Caco-2 (cell line): ENCODE measurements around the gene TMC7. TPM values are rescaled to one million over a fixed set of nuclear protein-coding genes. Genes with fewer than 3 reads are reported as not detected.

ENCODE experiments used
- BruUV-seq: library from RNA; stranded (reverse); fragments of 400-500 nt; replicated peaks from 2 replicates; lab custom pipeline; 2021; lab: Mats Ljungman, UMichigan
- CTCF ChIA-PET: fragments of 300-600 bp; sonication (Branson Sonifier 250); formaldehyde crosslinking; loops from one replicate; lab custom pipeline; 2022; ENCODE audit warnings: antibody characterized with exemption; lab: Charles Lee
- POLR2A ChIA-PET: fragments of 300-600 bp; sonication (Branson Sonifier 250); formaldehyde crosslinking; loops from one replicate; lab custom pipeline; 2022; ENCODE audit warnings: antibody characterized with exemption; lab: Charles Lee
- DNase-seq, 2 experiments: peaks; one replicate each; pipeline versions ENCODE4 v3.0.0 to v3.0.0-alpha.2; 2020 to 2022
- H3K27me3 ChIP-seq: replicated peaks from 2 replicates; pipeline ENCODE4 v1.6.0; 2011; ENCODE audit warnings: low read length; ENCODE audit not compliant: control insufficient read depth, insufficient read depth
- H3K36me3 ChIP-seq: 2 replicates; pipeline ENCODE4 v1.5.1; 2011; ENCODE audit warnings: low read length; ENCODE audit not compliant: control insufficient read depth, insufficient read depth
- H3K4me1 ChIP-seq: fragments of 250-450 bp; sonication (Bioruptor Pico); 2 replicates; pipeline ENCODE4 v1.5.1; 2020; ENCODE audit warnings: mild to moderate bottlenecking
- H3K4me3 ChIP-seq: 2 replicates; pipeline ENCODE4 v1.5.1; 2011; ENCODE audit warnings: low read depth, mild to moderate bottlenecking, control low read depth, low read length
- H3K9me3 ChIP-seq: fragments of 250-450 bp; sonication (Bioruptor Pico); 2 replicates; pipeline ENCODE4 v1.5.1; 2020; ENCODE audit warnings: mild to moderate bottlenecking, moderate library complexity
- H3K27ac Mint-ChIP-seq: one replicate; pipeline ENCODE4 v1.8.0; 2022; ENCODE audit warnings: mixed read lengths; ENCODE audit not compliant: unreplicated experiment
- H3K27me3 Mint-ChIP-seq: one replicate; pipeline ENCODE4 v1.8.0; 2022; ENCODE audit warnings: mixed read lengths; ENCODE audit not compliant: insufficient read depth, unreplicated experiment
- H3K36me3 Mint-ChIP-seq: one replicate; pipeline ENCODE4 v1.8.0; 2022; ENCODE audit warnings: mild to moderate bottlenecking, mixed read lengths; ENCODE audit not compliant: insufficient read depth, unreplicated experiment
- H3K4me1 Mint-ChIP-seq: one replicate; pipeline ENCODE4 v1.8.0; 2022; ENCODE audit warnings: low read depth, mixed read lengths; ENCODE audit not compliant: unreplicated experiment
- H3K4me3 Mint-ChIP-seq: one replicate; pipeline ENCODE4 v1.8.0; 2022; ENCODE audit warnings: mild to moderate bottlenecking, moderate library complexity, mixed read lengths; ENCODE audit not compliant: unreplicated experiment
- H3K9me3 Mint-ChIP-seq: one replicate; pipeline ENCODE4 v1.8.0; 2022; ENCODE audit warnings: mixed read lengths; ENCODE audit not compliant: unreplicated experiment
- CTCF ChIP-seq, 2 experiments: fragments of 200-600 bp in 1 of 2; IDR thresholded peaks; 1 replicate in 1 of 2; 2 replicates in 1 of 2; pipeline versions ENCODE4 v1.5.1 to v1.8.0; 2011 to 2022; ENCODE audit warnings: antibody characterized with exemption in 1 of 2, control low read depth in 1 of 2, inconsistent platforms in 1 of 2, low read depth in 1 of 2, low read length in 1 of 2, mild to moderate bottlenecking in 1 of 2, moderate library complexity in 1 of 2; ENCODE audit not compliant: insufficient read depth in 1 of 2, severe bottlenecking in 1 of 2, unreplicated experiment in 1 of 2
- intact Hi-C: fragments of 100-400 bp; cut with micrococcal nuclease; formaldehyde crosslinking; loops from one replicate; pipeline ENCODE4 v1.10.0; 2022; ENCODE audit not compliant: unreplicated experiment
- total RNA-seq: library from RNA; stranded (reverse); gene quantifications from 2 replicates; pipeline ENCODE4 v1.2.3, GENCODE V29; 2022

The TMC7 gene
- total RNA-seq, 1 experiment from 2014 or later, result 4.0 TPM

- no peaks in the 10 kb centered on the region; the same call in 1 of the 2 replicates for H3K9me3 ChIP-seq
- Mint-ChIP-seq H3K27me3 (no peaks in the 10 kb centered on the region), H3K27ac (peak overlapping the region; percentile 86), H3K36me3 (no peaks in the 10 kb centered on the region), H3K9me3 (no peaks in the 10 kb centered on the region), H3K4me3 (peak overlapping the region; percentile 85), H3K4me1 (no peaks in the 10 kb centered on the region)
- H3K27me3 ChIP-seq, result no peaks in the 10 kb centered on the region
- no TSS peak for BruUV-seq
- peak; percentile 93 to 96 for DNase-seq
- H3K36me3 ChIP-seq, result no peaks in the 10 kb centered on the region
- H3K4me1 ChIP-seq, result 0 out of 2 replicates have a peak, but pooled peaks cover 10% of the 10 kb centered on the region
- ChIA-PET CTCF (interaction anchor here (0.6 to 1.5 kb wide), 16 partner anchors 19 to 296 kb away, joined by 3 to 9 read pairs (median 4); partner anchors contain the start of genes ARL6IP1, COQ7, ITPRIPL2 and TMC7), POLR2A (interaction anchor here (0.5 to 0.6 kb wide), 3 partner anchors 42 to 431 kb away, joined by 3 to 4 read pairs (median 3); no protein-coding TSS in a partner anchor)
- intact Hi-C loops, result loop anchor here (1.0 kb wide), 4 partner anchors 79 to 416 kb away; no protein-coding TSS in a partner anchor
- peak overlapping the region; percentile 41 for H3K4me3 ChIP-seq
- peak; percentile 92 to 95 for TF ChIP-seq CTCF (IDR thresholded peaks at IDR 0.05; ENCODE audit: insufficient read depth in 1 of 2, low read depth in 1 of 2, low read length in 1 of 2, severe bottlenecking in 1 of 2, unreplicated experiment in 1 of 2)
These were observed 102.8 kb downstream of the TMC7 start for GRCh38 chr16:19086322-19087199.

- ChIA-PET POLR2A (interaction anchor here (0.6 kb wide), 1 partner anchor 98 kb away, joined by 3 read pairs; no protein-coding TSS in a partner anchor), CTCF (no interaction called here)
- intact Hi-C loops, result no loop called here
These were observed 104.7 kb downstream of the TMC7 start for GRCh38 chr16:19088341-19088916.

More at GRCh38 chr16:19088341-19088916, 104.7 kb downstream of the TMC7 start:
- Histone ChIP-seq H3K27me3 (no peaks in the 10 kb centered on the region), H3K9me3 (no peaks in the 10 kb centered on the region; the same call in 1 of the 2 replicates), H3K36me3 (no peaks in the 10 kb centered on the region), H3K4me1 (peaks cover 15% of the 10 kb centered on the region), H3K4me3 (no peak overlapping the region)
- H3K4me1 Mint-ChIP-seq, result peaks cover 12% of the 10 kb centered on the region
- H3K27ac Mint-ChIP-seq, result no peak overlapping the region
- no TSS peak for BruUV-seq
- no peaks in the 10 kb centered on the region for H3K9me3 Mint-ChIP-seq
- no peaks in the 10 kb centered on the region for H3K27me3 Mint-ChIP-seq
- DNase-seq, result no peak
- H3K4me3 Mint-ChIP-seq, result peak overlapping the region; percentile 24
- H3K36me3 Mint-ChIP-seq, result no peaks in the 10 kb centered on the region
- no peak for TF ChIP-seq CTCF (IDR thresholded peaks at IDR 0.05; ENCODE audit: insufficient read depth in 1 of 2, low read depth in 1 of 2, low read length in 1 of 2, severe bottlenecking in 1 of 2, unreplicated experiment in 1 of 2)
